CD14-positive monocyte (primary cell): ENCODE measurements around the gene KLHL10. TPM values are rescaled to one million over a fixed set of nuclear protein-coding genes. Genes with fewer than 3 reads are reported as not detected.
A peak's percentile ranks its signal among the peaks of the same experiment; 100 is the strongest.

ENCODE experiments used
- DNase-seq, 3 donors: peaks; one replicate each; pipeline ENCODE4 v3.0.0-alpha.2; 2011 to 2022
- H2AFZ ChIP-seq: 2 replicates; pipeline ENCODE4 v1.6.0; 2012; ENCODE audit warnings: mild to moderate bottlenecking, low read depth, low read length, inconsistent platforms; ENCODE audit not compliant: insufficient read depth, poor library complexity, severe bottlenecking
- H3K27ac ChIP-seq, 2 donors: 1 replicate in 1 of 2; 2 replicates in 1 of 2; pipeline ENCODE4 v1.5.1; 2012 to 2013; ENCODE audit warnings: low read length in 2 of 2, control low read depth in 1 of 2, inconsistent platforms in 1 of 2, low read depth in 1 of 2, mild to moderate bottlenecking in 1 of 2
- H3K27me3 ChIP-seq, 2 donors: one replicate each; pipeline versions ENCODE4 v1.6.0 to v1.6.1; 2011 to 2013; ENCODE audit warnings: low read length in 2 of 2; ENCODE audit not compliant: control insufficient read depth in 2 of 2, insufficient read depth in 2 of 2
- H3K36me3 ChIP-seq, 2 donors: replicated peaks in 1 of 2; 1 replicate in 1 of 2; 2 replicates in 1 of 2; pipeline versions ENCODE4 v1.5.1 to v1.6.1; 2012 to 2013; ENCODE audit warnings: low read length in 2 of 2, control low read depth in 1 of 2, inconsistent platforms in 1 of 2, mild to moderate bottlenecking in 1 of 2; ENCODE audit not compliant: insufficient read depth in 2 of 2, control insufficient read depth in 1 of 2
- H3K4me1 ChIP-seq, 2 donors: 1 replicate in 1 of 2; 2 replicates in 1 of 2; pipeline versions ENCODE4 v1.5.1 to v1.6.1; 2012 to 2013; ENCODE audit warnings: low read length in 2 of 2, control low read depth in 1 of 2, inconsistent platforms in 1 of 2, mild to moderate bottlenecking in 1 of 2, moderate library complexity in 1 of 2; ENCODE audit not compliant: insufficient read depth in 2 of 2, control insufficient read depth in 1 of 2
- H3K4me2 ChIP-seq: replicated peaks from 2 replicates; pipeline ENCODE3; 2012; ENCODE audit warnings: low read length, moderate library complexity, mild to moderate bottlenecking; ENCODE audit not compliant: poor library complexity, severe bottlenecking; ENCODE audit errors: extremely low read depth
- H3K4me3 ChIP-seq, 3 experiments: fragments of 200-600 bp in 1 of 3; sonication (generic) in 1 of 3; replicated peaks in 1 of 3; 1 replicate in 2 of 3; 2 replicates in 1 of 3; pipeline ENCODE4 v1.5.1; 2011 to 2013; ENCODE audit warnings: low read length in 3 of 3, mild to moderate bottlenecking in 3 of 3, control low read depth in 2 of 3, low read depth in 2 of 3, inconsistent platforms in 1 of 3, moderate library complexity in 1 of 3
- H3K79me2 ChIP-seq: 2 replicates; pipeline ENCODE4 v1.6.0; 2012; ENCODE audit warnings: mild to moderate bottlenecking, control low read depth, inconsistent platforms, low read length, moderate library complexity; ENCODE audit not compliant: insufficient read depth
- H3K9ac ChIP-seq: 2 replicates; pipeline ENCODE4 v1.6.0; 2017; ENCODE audit warnings: low read length, mild to moderate bottlenecking; ENCODE audit not compliant: insufficient read depth, poor library complexity, severe bottlenecking
- H3K9me3 ChIP-seq, 2 donors: replicated peaks in 1 of 2; 1 replicate in 1 of 2; 2 replicates in 1 of 2; pipeline versions ENCODE4 v1.5.1 to v1.6.1; 2012 to 2013; ENCODE audit warnings: low read length in 2 of 2, control low read depth in 1 of 2; ENCODE audit not compliant: control insufficient read depth in 1 of 2, insufficient read depth in 1 of 2
- H4K20me1 ChIP-seq: 2 replicates; pipeline ENCODE4 v1.6.0; 2012; ENCODE audit warnings: mild to moderate bottlenecking, low read length, control low read depth, moderate library complexity; ENCODE audit not compliant: insufficient read depth
- H3K27ac Mint-ChIP-seq, 7 donors: one replicate each; pipeline ENCODE4 v1.8.0; 2020; ENCODE audit warnings: mild to moderate bottlenecking in 7 of 7, mixed read lengths in 7 of 7, moderate library complexity in 6 of 7, inconsistent platforms in 2 of 7
- H3K27me3 Mint-ChIP-seq, 3 donors: one replicate each; pipeline ENCODE4 v1.8.0; 2021 to 2022; ENCODE audit warnings: low read depth in 3 of 3, mild to moderate bottlenecking in 3 of 3, mixed read lengths in 3 of 3, moderate library complexity in 3 of 3, inconsistent platforms in 1 of 3
- H3K36me3 Mint-ChIP-seq, 2 donors: one replicate each; pipeline ENCODE4 v1.8.0; 2020; ENCODE audit warnings: mixed read lengths in 2 of 2, inconsistent platforms in 1 of 2, mild to moderate bottlenecking in 1 of 2
- H3K4me1 Mint-ChIP-seq: one replicate; pipeline ENCODE4 v1.8.0; 2020; ENCODE audit warnings: mild to moderate bottlenecking, mixed read lengths
- H3K4me3 Mint-ChIP-seq, 2 donors: one replicate each; pipeline ENCODE4 v1.8.0; 2020; ENCODE audit warnings: mild to moderate bottlenecking in 2 of 2, mixed read lengths in 2 of 2, moderate library complexity in 1 of 2
- H3K9me3 Mint-ChIP-seq, 7 donors: one replicate each; pipeline ENCODE4 v1.8.0; 2020 to 2022; ENCODE audit warnings: mixed read lengths in 7 of 7, mild to moderate bottlenecking in 6 of 7, moderate library complexity in 6 of 7, inconsistent platforms in 2 of 7
- WGBS: methylation state at CpG from one replicate; pipeline ENCODE4 v1.1.5; 2013; ENCODE audit warnings: missing lambda C conversion rate; ENCODE audit not compliant: insufficient coverage; 5-methylcytosine and 5-hydroxymethylcytosine counted together
- intact Hi-C, 2 donors: fragments of 100-400 bp; cut with micrococcal nuclease; formaldehyde crosslinking; loops; one replicate each; pipeline versions ENCODE4 v1.15.0 to v1.15.1; 2023
- polyA plus RNA-seq, 3 donors: library from polyadenylated mRNA; depleted of rRNA in 1 of 3; unstranded in 2 of 3; stranded (reverse) in 1 of 3; fragments of 300-500 nt in 2 of 3; fragments of >200 nt in 1 of 3; fragmentation: Illumina TruSeq in 2 of 3; gene quantifications; 1 replicate in 2 of 3; 2 replicates in 1 of 3; pipeline ENCODE4 v1.2.3, GENCODE V29; 2012 to 2021
- TF ChIP-seq, protein P1 (sequence below): fragments of 200-600 bp; IDR thresholded peaks from one replicate; pipeline ENCODE4 v1.8.0; 2022; ENCODE audit warnings: antibody characterized with exemption, mild to moderate bottlenecking

The KLHL10 gene
- polyA plus RNA-seq, 3 donors, result 0.15 TPM; not detected in 2

DNA sequence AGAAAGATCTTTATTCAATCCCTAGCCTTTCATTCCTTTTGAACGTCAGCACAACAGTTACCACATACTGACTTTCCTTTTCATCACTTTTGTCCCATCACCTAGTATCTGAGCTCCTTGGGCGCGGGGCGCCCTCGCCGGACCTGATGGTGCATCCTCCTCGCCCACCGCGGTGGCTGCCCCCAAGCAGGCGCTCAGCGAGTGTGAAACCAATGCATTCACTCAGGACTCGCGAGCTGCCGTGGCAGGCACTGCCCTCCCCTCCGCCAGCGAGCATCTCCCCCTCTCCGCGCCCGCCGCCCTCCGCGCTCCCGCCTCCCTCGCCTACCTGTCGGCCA, 26.8 kb downstream of the KLHL10 start:
- no peak for DNase-seq
- Histone ChIP-seq H3K27ac (peak overlapping the region; percentile 66 to 87), H3K36me3 (peaks cover 20 to 26% of the 10 kb centered on the region in 2 donors), H3K9me3 (no peaks in the 10 kb centered on the region), H4K20me1 (peaks cover 41% of the 10 kb centered on the region), H3K4me3 (peak overlapping the region; percentile 93 to 97 (median 96)), H3K4me1 (peaks cover 21 to 27% of the 10 kb centered on the region in 2 donors), H3K4me2 (peak overlapping the region; percentile 99), H3K79me2 (peaks cover 54% of the 10 kb centered on the region), H2AFZ (peak overlapping the region; percentile 98), H3K27me3 (no peaks in the 10 kb centered on the region), H3K9ac (peak overlapping the region; percentile 90)
- Mint-ChIP-seq H3K27ac (no peak overlapping the region), H3K36me3 (peaks cover 23 to 26% of the 10 kb centered on the region in 2 donors), H3K27me3 (no peaks in the 10 kb centered on the region), H3K4me3 (no peak overlapping the region), H3K4me1 (peaks cover 13% of the 10 kb centered on the region), H3K9me3 (no peaks in the 10 kb centered on the region)
- WGBS, result 0% methylated on average over 25 of the region's 25 CpGs
- TF ChIP-seq, protein P1, sequence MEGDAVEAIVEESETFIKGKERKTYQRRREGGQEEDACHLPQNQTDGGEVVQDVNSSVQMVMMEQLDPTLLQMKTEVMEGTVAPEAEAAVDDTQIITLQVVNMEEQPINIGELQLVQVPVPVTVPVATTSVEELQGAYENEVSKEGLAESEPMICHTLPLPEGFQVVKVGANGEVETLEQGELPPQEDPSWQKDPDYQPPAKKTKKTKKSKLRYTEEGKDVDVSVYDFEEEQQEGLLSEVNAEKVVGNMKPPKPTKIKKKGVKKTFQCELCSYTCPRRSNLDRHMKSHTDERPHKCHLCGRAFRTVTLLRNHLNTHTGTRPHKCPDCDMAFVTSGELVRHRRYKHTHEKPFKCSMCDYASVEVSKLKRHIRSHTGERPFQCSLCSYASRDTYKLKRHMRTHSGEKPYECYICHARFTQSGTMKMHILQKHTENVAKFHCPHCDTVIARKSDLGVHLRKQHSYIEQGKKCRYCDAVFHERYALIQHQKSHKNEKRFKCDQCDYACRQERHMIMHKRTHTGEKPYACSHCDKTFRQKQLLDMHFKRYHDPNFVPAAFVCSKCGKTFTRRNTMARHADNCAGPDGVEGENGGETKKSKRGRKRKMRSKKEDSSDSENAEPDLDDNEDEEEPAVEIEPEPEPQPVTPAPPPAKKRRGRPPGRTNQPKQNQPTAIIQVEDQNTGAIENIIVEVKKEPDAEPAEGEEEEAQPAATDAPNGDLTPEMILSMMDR, result no peak
- intact Hi-C loops, result no loop called here

- peaks cover 24 to 31% of the 10 kb centered on the region in 2 donors for H3K36me3 ChIP-seq
- Mint-ChIP-seq H3K4me3 (peak within 1 kb of the TSS in 1 of 2 donors; percentile 86), H3K36me3 (peaks cover 28 to 32% of the 10 kb centered on the region in 2 donors), H3K27me3 (no peaks in the 10 kb centered on the region), H3K4me1 (peaks cover 13% of the 10 kb centered on the region), H3K27ac (peak within 1 kb of the TSS in 4 of 7 donors; percentile 29 to 80 (median 66)), H3K9me3 (no peaks in the 10 kb centered on the region)
- peak within 1 kb of the TSS; percentile 93 to 97 (median 96) for H3K4me3 ChIP-seq
- H3K27me3 ChIP-seq, result no peaks in the 10 kb centered on the region
- peak within 1 kb of the TSS; percentile 66 to 87 for H3K27ac ChIP-seq
- TF ChIP-seq, protein P1, result no peak
- H3K4me2 ChIP-seq, result peak within 1 kb of the TSS; percentile 99
- peaks cover 21 to 27% of the 10 kb centered on the region in 2 donors for H3K4me1 ChIP-seq
- under 1% methylated on average over 90 of the region's 90 CpGs for WGBS
- H2AFZ ChIP-seq, result peak within 1 kb of the TSS; percentile 98
- no peaks in the 10 kb centered on the region for H3K9me3 ChIP-seq
- peaks cover 36% of the 10 kb centered on the region for H4K20me1 ChIP-seq
- DNase-seq, result peak; percentile 79 to 86 (median 81)
- peaks cover 49% of the 10 kb centered on the region for H3K79me2 ChIP-seq
- intact Hi-C loops, result no loop called here
- peak within 1 kb of the TSS; percentile 90 for H3K9ac ChIP-seq
Measured at GRCh38 chr17:41864836-41865595, 27.4 kb downstream of the KLHL10 start, which contains the start of gene KLHL11. Gene KLHL11 (minus strand): TSS chr17:41865423. CDS start chr17:41865370, 53 bp downstream.
